CD4-positive, alpha-beta T cell treated with Interleukin-12 subunit alpha and Interleukin-12 subunit beta, for 1 hour (primary cell): Measurements from ENCODE around the gene SEC63.
"Not testable (repeated sequence)": the region's sequence is repeated elsewhere in the genome, so short reads cannot be mapped to it uniquely, and the experiment has no call there.

ENCODE experiments used
- DNase-seq: peaks from one replicate; pipeline ENCODE4 v3.0.0-alpha.2; 2020

Gene SEC63

DNA sequence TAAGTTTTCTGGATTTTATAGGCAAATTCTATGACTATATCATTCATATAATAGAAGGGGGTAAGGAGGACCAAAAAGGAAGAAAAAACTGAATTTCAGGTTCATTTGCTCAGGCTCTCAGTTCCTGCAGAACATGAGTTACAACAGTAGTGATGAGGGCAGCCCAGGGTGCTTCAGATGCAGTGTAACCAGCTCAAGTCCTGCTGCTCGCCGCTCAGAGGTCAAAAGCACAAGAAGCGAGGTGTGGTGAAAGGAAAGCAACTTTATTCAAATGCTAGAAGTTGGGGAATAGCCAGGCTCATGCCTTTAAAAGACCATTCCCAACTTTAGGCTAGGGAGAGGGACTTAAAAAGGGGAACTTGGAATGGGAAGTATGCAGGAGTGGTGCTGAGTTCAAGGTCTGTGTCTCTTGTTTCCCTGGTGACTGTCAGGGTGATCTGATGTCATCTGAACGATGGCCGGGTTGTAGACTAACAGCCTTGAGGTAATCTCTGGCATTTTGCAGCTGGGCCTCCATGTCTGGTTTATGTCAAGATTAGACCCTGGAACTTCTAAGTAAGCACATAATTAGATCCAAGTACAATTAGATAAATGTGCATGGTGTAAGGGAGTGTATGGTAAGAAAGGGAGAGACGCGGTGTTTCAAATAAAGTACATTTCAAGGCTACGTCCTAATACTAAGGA lies 14.5 kb upstream of the SEC63 start:
- no peak for DNase-seq

DNA sequence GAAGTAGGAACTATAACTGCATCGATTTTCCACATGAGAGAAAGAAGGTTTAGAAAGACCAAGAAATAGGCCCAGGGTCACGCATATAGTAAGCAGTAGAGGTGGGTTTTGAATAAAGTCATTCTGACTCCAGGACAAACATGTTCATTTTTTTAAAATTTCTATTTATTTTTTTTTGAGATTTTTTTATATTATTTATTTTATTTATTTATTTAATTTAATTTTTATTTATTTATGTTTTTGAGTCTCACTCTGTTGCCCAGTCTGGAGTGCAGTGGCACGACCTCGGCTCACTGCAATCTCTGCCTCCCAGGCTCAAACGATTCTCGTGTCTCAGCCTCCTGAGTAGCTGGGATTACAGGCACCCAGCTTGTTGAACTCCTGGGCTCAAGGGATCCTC lies 13.2 kb upstream of the SEC63 start:
- no peak for DNase-seq

DNA sequence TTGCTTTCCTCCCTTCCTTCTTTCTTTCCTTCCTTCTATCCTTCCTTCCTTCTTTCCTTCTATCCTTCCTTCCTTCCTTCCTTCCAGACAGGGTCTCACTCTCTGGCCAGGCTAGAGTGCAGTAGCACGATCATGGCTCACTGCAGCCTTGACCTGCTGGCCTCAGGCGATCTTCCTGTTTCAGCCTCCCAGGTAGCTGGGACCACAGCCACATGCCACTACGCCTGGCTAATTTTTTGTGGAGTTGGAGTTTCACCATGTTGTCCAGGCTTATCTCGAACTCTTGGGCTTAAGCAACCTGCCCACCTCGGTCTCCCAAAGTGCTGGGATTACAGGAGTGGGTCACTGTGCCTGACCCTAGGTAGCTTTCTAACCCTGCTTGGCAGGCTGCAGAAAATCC lies 12.2 kb upstream of the SEC63 start:
- DNase-seq: no peak

DNA sequence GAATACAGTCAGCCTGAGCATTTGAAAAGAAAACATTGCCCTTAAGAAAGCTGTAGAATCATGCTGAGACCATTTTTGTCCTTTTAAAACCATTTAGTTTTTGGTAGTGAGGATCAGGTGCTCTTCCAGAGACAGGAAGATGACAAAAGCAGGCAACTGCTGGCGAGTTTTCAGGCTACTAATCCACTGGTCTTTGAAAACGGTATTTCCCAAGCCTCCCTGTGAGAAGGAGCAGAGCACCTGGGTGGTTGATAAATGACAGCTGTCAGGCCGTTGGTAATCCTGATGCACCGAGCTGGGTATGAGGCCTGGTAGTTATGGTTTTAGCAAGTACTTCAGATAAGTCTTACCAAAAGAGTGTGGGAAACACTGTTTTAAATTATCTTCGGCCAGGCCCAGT lies 10.1 kb upstream of the SEC63 start:
- DNase-seq: no peak

DNA sequence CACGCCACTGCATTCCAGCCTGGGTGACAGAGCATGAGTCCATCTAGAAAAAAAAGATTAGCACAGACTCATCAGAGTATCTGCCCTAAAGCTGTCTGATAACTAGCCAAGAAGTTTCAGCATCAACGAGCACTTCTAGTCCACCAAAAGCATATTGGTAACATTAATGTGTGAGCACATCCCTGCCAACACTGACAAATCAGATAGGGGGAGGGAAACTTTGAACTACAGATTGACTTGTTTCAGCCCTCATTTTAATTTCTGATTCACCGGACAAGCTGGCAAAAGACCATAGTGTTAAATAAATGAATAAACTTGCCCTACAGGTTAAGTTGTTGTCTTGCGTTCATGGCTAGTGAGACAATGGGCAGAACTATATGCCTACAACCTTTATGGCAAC lies 7.7 kb upstream of the SEC63 start:
- no peak for DNase-seq

DNA sequence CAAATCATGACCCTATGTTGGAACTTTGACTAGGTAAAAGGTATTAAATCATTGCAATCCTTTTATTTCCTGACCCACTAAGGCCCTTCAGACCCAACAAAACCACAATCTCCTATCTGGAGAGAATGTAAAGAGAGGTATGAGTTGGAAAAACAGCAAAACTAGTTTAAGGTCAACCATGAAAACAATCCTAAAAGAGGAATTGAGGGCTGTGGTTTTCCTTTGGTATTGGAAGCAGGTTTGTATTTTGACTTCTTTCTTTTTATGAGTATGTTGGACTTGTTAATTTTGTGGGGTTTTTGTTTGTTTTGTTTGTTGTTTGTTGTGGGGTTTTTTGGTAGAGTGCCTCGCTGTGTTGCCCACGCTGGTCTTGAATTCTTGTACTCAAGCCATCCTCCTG lies 4.7 kb upstream of the SEC63 start:
- DNase-seq: no peak

DNA sequence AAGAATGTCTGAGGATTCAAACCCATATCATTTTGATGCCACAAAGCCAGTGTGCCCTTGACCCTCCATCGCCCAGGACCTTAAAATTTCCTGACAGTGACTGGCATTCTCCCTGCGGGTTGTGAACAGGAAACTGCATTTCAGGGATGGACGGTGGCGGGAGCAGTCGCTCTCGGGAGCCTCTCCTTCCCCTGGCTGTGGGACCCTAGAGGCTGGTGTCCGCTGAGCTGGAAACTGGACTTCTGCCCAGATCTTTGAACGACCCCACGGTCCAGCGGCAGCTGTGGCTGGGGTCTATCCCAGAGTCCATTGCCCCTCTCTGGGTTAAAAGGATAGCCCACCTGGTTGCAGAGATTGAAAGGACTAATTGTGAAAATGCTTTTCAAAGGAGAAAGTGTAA lies 1.4 kb upstream of the SEC63 start:
- no peak for DNase-seq

DNA sequence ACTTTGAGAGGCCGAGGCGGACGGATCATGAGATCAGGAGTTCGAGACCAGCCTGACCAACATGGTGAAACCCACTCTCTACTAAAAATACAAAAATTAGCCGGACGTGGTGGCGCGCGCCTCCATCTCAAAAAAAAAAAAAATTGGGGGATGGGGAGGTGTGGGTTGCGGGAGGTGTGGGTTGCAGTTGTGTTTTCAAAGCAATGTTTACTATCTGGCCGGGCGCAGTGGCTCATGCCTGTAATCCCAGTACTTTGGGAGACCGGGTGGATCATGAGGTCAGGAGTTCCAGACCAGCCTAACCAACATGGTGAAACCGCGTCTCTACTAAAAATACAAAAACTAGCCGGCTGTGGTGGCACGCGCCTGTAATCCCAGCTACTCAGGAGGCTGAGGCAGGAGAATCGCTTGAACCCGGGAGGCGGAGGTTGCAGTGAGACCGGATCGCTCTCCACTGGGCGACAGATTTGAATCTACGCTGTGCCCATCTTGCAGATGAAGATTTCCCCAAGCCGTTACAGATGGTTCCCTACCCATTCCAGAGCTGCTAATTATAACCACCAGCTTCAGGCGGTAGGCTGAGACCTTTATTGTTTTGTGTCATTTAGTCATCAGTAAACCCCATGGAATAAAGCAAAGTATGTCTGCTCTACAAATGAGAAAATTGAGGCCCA lies 818 bp upstream of the SEC63 start:
- DNase-seq: not testable (repeated sequence)

DNA sequence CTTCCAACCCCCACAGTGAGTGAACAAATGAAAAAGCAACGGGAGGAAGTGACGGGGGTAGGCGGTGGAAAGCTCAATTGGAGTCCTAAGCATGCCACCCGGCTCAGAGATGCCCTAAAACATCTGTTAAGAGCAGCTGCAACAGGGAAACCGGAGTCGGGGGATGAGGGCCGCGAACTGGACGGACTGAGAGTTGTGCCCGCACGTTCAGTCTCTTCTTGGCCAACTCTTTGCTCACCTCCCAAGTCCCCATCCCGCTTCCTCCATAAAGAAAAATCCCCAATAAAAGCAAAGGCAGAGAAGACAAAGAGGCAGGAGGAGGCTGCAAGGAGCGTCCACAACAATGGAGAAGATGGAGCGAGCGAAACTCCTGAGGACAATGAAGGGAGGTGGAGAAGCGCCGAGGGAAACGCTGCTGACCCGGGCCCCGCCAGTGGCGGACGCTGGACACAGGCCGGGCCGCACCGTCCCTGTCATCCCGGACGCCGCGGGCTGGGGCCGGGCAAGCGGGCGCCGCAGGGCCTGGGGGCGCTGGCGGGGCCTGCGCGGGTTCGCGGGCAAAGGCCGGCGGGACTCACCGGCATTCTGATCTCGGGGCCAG lies 600 bp downstream of the SEC63 start:
- peak; percentile 68 for DNase-seq

DNA sequence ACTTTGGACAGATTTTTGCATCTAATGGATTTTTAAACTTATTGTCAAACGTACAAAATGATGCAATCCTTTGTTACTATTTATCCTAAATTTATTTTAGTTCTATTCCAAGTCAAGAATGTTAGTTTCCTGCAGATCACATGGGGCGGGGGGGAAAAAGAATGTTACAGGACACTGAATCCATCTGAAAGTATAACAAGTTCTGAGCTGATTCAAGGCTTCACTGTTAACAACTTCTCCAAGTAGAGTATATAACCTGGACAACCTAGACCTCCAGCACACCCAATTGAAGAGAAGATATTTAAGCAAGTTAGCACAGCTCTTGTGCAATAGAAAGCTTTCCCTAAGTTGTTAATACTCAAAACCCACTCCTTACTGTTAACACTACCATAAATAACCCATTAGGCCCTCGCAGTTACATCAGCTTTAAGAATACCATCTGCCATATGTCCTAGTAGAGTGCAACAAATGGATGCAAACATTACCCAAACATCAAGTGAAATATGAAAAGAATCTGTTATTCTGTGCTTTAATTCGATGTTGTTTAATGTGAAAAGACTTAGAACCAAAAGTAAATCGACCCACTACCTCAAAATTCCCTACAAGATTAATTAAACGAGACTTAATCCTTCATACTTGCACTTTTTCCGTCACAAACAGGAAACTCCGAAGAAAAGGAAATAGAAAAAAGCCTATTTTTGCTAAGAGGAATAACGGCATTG lies 1.3 kb downstream of the SEC63 start:
- peak; percentile 6 for DNase-seq

DNA sequence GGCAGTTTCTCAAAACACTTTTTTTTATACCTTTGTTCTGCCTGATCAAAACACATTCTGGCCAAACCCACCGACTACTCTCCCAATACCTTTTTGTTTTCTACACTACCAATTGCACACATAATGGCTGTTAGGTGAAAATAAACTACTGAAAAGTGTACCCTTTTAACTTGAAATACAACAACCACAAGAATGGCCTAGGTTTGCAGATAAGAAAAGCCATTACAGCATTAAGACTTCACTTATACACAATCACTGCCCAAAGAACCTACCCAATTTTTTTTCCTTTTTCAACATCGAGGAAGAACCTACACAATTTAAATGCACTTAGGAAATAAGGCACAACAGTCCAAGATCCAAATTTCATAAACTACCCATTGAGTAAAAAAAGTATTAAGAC lies 1.8 kb downstream of the SEC63 start:
- no peak for DNase-seq

DNA sequence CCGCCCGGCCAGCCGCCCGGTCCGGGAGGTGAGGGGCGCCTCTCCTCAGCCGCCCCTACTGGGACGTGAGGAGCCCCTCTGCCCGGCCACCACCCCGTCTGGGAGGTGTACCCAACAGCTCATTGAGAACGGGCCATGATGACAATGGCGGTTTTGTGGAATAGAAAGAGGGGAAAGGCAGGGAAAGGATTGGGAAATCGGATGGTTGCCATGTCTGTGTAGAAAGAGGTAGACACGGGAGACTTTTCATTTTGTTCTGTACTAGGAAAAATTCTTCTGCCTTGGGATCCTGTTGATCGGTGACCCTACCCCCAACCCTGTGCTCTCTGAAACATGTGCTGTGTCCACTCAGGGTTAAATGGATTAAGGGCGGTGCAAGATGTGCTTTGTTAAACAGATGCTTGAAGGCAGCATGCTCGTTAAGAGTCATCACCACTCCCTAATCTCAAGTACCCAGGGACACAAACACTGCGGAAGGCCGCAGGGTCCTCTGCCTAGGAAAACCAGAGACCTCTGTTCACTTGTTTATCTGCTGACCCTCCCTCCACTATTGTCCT lies 4.1 kb downstream of the SEC63 start:
- not testable (repeated sequence) for DNase-seq

DNA sequence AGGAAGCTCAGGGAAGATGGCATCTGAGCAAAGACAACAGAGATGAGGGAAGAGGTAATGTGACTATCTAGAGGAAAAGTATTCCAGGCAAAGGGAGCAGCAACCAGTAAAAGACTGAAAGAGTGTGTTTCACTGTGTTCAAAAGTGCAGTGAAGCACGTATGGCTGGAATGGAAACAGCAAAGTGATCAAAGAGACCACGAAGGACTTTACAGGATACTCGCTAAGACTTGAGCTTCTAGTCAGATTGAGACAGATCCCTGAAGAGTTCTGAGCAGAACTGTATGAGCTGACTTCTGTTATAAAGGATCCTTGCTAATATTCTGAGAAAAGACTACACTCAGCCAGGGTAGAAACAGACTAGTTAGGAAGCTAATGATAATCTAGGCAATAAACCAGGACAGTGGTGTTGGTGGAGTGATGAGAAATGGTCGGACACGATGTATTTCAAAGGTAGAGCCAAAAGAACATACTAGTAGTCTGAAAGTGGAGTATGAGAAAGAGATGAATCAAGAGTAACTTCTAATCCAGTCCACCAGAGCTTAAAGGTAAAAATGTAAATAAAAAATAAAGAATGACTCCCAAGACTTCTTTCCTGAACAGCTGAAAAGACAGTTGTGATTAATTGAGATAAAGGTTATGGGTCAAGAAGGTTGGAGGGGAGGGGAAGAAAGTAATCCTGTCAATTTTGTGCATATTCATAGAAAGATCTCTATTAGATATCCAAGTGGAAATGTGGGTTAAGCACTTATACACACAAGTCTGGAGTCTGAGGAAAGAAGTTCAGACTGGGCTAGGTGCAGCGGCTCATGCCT lies 14.2 kb downstream of the SEC63 start:
- DNase-seq: no peak

DNA sequence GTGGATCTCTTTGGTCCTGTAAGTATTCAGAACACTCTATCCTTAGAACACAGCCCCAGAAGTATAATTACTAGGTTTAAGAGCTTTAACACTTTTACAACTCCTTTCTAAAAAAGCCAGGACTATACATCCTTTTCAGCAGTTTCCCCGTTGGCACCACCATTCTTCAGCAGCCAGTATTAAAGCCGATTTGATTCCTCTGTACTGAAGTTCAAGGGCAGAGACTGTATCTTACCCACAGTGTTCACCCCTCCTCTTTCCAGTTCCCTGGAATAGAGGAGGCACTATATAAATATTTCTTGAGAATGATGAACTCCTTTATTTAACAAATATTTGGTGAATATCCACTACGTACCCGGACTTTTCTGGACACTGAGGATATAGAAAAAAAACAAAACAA lies 15.9 kb downstream of the SEC63 start:
- no peak for DNase-seq

DNA sequence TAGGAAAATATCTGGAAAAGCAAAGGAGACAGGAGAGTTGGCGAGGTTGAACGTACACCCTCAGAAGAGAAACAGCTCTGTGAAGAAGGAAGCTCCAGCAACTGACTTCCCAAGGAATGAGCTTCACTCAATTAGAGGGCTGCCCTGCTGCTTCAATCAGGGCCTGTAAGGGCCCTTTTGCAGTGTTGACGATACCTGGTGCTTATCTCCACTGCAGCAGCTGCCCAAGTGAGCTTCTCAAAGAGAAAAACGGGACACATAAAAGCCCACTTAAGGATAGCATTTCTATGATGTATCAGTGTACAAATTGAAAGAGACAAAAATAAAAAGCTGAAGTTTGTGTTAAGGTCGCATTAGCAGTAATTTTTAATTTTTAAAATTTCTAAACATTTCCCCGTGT lies 16.4 kb downstream of the SEC63 start:
- no peak for DNase-seq

DNA sequence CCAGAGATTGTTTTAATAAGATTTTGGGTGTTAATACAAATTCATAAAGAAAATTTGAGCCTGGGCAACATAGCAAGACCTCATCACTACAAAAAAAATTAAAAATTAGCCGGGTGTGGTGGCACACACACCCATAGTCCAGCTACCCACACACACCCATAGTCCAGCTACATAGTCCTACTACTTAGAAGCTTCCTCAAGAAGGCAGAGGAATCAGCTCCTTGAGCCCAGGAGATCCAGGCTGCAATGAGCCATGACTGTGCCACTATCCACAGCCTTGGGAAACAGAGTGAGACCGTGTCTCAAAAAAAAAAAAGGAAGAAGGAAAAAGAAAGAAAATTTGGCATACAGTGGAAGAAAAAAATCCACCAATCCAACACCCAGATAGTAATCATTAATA lies 16.8 kb downstream of the SEC63 start:
- DNase-seq: no peak

DNA sequence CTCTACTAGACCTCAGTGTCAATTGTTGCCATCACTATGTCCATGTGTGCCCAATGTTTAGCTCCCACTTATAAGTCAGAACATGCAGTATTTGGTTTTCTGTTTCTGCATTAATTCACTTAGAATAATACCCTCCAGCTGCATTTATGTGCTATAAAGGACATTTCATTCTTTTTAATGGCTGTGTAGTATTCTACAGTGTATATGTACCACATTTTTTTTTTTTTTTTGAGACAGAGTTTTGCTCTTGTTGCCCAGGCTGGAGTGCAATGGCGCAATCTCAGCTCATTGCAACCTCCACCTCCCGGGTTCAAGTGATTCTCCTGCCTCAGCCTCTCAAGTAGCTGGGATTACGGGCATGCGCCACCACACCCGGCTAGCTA lies 21.1 kb downstream of the SEC63 start:
- DNase-seq: not testable (repeated sequence)

DNA sequence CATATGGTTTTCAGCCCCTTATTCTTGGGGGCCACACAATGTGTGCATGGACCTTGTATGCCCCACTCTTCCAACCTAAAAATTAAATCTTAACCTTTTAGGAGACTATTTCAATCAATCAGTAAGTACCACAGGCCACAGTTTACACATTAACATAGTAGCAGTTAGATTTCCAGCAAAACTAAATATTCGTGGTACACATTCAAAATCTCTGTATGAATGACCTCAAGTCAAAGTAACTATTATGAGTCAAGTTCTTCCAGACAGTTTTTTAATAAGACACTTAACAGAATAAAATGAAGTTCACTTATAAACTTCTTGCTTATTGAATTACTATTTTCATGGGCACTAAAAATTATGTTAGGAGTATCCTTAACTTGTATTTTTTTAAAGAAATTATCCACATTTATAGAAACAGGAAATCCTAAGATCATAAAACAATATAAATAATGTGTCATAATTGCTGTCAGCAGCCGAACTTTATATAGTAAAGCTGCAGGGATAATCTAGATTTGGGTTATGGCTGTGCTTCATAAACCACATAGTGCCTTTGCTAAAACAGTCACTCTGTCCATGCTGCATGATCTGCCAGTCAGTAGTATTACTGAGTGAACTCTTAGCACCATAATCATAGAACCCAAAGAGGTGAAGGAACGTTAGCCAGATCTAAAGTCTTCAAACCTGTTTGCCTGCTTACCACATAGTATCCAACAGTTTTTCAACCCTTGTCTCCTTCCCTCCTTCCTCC lies 21.7 kb downstream of the SEC63 start:
- no peak for DNase-seq

DNA sequence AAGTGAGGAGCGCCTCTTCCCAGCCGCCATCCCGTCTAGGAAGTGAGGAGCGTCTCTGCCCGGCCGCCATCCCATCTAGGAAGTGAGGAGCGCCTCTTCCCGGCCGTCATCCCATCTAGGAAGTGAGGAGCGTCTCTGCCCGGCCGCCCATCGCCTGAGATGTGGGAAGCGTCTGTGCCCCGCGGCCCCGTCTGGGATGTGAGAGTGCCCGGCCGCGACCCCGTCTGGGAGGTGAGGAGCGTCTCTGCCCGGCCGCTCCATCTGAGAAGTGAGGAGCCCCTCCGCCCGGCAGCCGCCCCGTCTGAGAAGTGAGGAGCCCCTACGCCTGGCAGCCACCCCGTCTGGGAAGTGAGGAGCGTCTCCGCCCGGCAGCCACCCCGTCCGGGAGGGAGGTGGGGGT lies 23.8 kb downstream of the SEC63 start:
- not testable (repeated sequence) for DNase-seq

DNA sequence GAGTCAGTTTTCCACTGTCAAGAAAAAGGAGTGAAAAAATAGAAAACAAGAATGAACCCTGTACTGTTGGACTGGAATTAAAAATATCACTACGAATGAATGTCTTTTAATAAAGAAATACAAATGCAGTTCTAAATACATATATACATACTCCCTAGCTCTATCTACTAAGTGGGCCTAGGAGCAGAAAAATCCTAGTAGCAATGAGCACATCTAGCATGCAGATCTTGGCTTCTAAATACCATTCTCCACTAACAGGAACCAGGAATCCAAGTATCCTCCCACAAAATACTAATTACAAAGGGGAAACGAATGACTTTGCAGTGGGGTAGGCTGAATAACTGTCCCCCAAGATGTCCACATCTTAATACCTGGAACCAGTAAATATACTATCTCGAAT lies 25.4 kb downstream of the SEC63 start:
- DNase-seq: no peak

DNA sequence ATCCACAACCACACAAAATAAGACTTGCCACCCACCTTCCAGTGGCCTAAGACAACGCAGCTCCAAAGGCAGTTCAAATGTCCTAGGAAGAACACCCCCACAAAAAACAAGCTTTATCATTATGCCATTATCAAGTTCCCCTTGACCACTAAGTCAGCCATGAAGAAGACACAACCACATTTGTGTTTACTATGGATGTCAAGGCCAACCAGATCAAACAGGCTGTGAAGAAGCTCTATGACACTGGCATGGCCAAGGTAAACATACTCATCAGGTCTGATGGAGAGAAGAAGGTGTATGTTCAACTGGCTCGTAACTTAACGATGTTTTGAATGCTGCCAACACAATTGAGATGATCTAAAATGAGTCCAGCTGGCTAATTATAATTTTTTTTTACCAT lies 26.1 kb downstream of the SEC63 start:
- no peak for DNase-seq

DNA sequence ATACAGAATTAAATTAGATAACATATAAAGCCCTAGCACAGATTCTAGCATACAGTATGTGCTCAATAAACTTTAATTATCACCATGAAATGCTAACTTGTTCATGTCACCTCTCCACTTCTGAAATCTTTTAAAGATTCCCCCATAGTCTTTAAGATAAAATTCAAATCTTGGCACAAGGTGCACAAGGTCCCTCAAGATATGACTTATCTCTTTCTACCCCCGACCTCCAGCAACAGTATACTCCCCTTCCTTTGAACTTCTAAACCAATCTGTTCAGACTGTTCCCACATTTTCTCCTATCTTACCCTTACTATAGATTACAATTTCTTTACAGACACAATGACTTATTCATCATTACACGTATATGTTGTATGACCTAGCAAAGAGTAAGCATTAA lies 29.0 kb downstream of the SEC63 start:
- no peak for DNase-seq
